NCI-H2081 treated with DMSO at 0.1 percent for 48 hours (cell line): Measurements from ENCODE around the gene KCTD6.

Experiments used
- DNase-seq: peaks from one replicate; lab custom pipeline; 2025; lab: John Stamatoyannopoulos, UW

The KCTD6 gene

DNA sequence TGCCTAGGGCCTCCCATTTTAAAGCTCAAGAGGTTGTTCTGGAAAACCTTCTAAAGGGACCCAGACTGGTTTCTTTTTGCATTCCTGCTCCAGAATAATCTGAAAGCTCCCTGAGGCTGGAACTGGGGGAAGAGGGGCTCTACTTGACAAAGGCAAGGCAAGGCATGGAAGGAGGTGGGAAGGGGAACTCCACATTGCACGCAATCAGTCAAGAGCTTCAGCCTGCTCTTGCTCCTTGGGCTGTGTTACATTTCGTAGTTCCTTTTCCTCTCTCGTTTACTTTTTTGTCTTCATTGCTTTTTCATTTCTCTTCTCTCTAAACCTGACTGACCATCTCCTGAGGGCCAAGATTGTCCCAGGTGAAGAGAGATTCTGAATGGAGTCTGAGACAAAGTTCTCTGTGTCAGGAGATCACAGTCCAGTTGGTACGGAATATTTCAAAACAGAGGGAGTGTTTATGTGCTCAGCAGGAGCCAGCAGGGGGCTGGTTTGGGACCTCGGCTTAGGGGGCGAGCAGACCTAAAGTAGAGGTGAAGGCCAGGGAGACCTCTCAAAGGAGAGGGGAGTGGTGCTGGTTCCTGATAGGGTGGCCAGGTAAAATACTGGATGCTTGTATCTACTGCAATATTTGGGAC lies 6.0 kb upstream of the KCTD6 start:
- no peak for DNase-seq

DNA sequence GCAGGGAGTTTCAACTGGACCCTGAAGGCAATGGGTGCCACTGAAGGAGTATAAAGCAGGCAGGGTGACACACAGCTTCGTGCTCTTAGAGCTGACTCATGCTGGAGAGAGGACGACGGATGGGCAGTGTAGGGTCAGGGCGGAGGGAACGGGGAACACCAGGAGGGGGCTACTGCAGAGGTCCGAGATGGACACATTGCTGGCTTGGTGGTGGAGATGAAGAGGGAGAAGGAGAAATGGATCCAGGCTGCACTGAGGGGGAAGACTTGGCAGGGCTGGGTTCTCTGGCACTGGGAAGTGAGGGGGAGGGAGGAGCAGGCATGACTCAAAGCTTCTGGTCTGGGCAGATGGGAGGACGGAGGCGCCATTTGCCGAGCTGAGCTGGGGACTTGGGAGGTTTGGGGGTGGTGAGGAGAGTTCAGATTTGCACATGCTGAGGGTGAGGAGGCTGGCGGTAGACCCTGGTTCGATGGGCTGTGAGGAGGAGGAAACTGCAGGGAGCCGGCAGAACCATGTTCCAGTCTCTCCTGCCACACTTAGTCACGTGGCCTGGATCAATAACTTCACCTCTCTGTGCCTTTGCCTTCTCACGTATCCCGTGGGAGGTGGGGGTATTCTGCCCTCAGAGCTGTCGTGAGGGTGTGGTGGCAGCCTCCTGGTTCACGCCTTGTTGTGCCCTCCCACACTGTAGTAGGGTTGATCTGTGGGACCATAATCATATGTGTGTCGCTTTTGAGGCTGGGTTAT lies 4.6 kb upstream of the KCTD6 start:
- DNase-seq, result no peak

DNA sequence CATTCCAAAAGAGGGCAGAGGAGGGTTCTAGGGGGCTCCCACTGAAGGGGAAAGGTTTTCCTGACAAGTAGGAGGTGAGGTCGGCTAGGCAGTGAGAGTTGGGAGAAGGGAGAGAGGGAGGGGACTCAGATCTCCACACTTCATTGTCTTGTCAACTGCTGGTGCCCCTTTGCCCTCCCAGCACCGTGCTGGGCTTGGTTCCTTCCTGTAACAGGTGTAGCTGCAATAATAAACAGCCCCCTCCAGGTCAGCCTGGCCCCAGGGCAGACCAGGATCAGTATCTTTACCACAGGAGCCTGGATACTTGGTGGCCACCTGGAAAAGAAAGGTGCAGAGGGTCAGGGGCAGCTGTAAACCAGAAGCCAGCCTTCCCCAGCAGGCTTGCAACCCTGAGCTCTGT lies 2.9 kb upstream of the KCTD6 start:
- no peak for DNase-seq

DNA sequence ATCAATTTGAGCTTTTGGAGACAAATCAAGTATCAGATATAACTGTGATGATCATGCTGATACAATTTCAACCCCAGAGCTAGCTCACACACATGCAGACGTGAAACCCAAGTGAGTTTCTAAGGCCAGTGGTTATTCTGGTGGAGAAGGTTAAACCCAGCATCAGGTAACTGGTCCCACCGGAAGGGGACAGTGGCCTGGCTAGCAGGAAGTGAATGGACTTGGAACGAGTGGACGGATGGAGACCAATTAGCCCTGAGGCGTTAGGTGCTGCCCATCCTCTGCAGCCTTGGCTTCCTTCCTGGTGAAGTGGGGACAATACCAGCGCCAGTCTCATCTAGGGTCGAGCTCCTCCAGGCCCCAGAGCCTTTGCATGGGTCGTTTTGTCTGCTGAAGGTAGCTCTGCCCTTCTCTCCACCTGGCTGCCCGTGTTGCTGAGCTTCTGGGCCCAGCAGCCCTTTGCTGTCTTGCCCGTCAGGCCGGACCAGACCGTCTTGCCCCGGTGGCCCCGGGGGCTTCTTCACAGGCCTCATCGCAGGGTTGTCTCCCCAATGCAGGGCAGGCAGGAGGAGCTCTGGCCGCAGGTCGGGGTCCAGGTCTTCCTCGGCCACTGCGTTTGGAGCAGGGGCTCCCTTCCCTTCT lies 915 bp upstream of the KCTD6 start:
- no peak for DNase-seq

DNA sequence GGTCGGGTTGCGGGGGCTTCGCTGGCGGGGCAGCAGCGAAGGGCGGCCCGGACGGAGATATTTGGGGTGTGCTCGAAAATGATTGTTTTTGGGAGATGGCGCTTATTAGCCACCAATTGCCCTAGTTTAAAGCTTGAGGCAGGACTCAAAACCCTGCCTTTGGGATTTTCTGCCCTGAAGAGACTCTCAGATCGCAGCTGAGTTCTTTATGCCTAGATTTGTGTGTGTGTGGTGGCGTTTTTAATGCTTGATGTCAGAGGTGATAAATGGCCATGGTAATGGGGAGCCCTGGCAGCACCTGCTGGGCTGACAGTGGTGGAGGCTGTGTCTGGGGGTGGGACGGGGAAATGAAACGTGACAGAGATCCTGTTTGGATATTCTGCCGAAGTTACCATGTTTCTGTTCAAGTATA lies 604 bp downstream of the KCTD6 start:
- DNase-seq, result no peak

DNA sequence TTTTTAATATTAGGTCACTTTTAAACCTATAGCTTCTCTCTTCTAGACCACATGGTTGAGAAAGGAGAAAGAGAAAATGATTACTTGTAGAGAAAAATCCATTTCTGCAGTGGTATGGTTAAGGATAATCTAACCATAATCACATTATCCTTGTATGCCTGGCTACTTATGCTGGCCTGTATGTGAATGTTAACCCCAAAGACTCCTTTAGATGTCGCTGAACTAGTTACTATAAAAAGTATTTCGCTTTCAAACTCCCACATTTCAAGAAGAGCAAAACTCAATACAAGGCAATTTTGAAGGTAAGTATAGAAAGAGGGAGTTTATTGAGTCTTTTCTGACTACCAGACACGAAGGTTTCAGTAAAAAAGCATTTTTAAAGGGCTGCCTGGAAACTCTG lies 2.2 kb downstream of the KCTD6 start:
- no peak for DNase-seq

DNA sequence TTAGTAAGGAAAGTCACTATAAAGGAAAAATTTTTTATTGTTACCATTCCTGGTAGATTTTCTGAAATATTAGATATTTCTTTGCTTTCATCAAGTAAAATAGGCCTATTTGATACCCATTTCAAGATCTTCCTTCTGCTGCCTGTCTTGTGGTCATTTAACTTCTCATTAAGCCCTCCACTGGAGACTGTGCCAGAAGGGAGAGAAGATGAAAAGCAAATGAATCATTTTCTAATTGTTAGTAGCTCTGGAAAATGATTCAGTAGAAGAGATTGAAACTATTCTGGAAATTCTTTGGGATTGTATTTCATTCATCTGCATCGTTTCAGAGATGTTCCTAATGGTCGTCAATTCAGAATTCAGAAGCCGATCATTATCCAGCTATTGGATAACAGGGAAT lies 3.2 kb downstream of the KCTD6 start:
- no peak for DNase-seq

DNA sequence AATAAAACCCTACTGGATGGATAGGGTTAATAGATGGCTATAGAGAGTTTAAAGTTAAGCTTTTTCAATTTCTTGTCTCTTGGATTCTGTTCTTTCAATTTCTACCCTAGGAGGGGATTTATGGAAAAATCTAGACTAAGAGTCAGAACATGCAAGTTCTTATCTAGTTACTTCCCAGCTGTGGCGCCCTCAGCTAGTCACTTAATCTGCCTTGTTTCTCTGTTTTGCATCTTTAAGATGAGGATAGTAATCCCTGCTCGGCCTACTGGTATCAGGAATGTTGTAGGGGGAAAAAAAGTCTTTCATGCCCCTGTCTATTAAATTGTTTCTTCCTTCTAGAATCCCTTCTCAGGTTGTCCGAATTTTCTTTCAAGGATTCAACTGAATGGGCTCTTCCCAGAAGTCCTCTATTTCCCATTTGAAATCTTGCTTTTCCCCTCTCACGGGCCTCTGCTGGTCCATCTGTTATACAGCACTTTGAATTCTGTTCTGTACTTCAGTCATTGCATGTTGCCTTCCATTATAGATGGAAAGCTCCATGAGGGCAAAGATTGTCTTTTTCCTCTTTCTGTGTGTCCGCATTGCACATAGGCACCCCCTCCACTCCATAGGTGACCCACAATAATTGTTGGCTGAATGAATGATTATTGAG lies 4.4 kb downstream of the KCTD6 start:
- no peak for DNase-seq

DNA sequence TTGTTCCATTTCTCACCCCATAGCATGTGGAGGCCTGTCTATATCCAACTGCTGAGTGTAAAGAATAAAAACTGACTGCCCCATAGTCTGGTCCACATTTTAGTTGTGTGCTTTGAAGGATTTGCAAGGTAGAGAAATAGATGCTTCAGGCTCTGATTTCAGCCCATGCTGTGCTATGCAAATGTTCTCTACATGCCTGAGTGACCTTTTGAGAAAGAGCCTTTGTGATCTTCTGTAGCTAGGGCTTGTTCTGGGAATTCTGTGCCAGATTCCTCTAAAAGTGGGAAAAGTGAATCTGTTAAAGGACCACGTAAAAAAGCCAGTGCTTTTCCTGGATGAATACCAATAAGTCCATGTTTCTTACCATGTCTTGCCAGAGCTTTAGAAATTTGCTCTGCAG lies 5.2 kb downstream of the KCTD6 start:
- DNase-seq, result no peak

DNA sequence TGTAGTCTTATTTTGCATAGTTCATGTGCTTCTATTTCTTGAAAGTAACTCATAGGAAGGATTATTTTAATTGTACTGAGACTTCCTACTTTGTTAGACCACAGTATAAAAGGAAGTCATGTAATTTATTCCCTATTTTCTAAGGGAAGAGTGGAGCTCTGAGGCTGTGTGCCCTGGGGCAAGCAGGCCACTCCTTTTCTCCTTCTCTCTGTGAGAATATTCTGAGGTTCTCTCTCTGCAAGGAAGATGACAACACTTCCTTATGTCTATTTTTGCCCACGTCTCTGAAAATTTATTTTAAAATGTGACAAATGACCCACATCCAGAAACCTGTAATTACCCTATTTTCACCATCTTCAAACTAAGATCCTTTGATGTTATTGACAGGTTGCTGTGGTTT lies 11.0 kb downstream of the KCTD6 start:
- no peak for DNase-seq

DNA sequence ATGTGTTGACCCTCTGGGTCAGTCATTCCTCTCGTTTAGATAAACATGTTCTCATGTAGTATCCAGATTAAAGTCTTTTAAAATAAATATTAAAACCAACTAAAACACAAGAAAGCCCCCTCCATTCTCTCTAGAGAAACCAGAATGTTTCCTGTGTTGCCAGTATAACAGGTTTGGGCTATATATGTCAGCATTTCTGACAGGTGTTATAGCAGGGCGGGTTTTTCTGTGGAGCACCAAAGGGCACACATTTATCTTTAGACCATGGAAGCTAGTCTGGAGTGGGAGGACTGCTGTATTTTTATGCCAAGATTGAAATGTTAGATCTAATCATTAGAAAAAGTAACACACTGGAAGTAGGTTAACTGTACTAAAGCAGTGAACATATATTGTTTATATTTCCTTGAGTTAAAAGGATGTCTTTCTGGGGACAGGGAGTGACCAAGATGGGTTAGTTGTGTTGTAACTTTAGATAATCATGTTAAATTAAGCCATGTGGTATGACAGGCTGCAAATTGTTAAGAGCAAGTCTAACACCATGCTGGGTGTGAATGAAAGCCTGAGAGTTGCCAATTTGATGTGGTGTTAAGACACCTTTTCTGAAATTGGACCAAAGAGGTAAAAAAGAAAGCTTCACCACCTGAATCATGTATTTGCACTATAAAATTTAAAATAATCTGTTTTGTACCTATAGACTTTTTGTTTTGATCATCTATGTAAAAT lies 15.6 kb downstream of the KCTD6 start:
- no peak for DNase-seq

DNA sequence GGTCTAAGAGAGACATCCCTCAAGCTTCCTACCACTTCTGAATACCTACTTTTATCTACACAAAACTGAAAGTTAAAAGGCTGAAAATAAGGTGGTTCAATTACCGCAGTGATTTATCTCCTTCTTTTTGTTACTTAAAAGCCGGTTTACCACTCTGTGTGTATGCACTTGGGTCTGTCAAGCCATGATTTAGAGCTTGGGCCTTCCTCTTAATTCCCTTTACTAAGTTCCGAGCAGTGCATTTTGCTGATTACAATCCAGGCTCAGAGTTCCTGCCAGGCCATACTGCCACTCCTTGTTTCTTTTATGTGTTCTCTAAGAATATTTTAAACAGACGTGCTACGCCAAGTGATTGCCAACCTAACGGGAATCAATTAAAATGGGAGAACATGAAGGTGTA lies 16.5 kb downstream of the KCTD6 start:
- no peak for DNase-seq

DNA sequence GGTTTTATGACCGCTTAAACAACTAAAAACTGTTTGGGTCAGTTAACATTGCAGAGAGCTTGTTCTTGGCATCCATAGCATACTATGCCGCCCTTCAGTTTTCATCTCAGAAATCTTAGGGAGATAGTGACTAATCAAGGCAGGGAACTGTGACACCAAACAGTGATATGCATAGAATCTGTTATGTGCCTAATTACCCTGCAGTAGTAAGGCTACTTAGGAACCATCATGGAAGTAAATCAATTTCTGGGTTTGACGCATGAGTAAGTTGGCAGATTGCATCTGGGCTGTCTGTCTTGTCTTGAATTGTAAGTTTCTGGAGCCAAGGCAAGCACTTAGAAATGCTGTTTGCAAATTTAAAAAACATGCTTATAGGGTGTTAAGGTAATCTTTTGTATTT lies 22.5 kb downstream of the KCTD6 start:
- DNase-seq, result no peak

DNA sequence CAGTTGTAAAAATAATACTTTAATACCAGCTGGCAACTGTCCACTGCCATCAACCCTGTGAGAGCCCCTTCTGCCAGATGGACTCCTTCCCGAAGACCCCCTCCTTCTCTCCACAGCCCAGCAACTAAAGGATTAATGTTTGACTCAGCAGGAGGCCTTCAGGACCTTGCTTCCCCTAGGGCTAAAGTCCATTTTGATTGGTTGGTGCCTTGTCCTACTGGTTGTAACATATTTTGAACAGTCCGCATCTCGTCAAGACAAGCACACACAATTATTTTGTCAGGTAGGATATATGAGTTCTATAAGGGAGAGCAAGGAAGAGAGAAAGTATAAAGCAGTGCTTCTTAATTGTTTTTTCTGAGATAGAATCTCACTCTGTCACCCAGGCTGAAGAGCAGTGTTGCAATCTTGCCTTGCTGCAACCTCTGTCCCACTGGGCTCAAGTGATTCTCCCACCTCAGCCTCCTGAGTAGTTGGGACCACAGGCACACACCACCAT lies 26.4 kb downstream of the KCTD6 start:
- no peak for DNase-seq

DNA sequence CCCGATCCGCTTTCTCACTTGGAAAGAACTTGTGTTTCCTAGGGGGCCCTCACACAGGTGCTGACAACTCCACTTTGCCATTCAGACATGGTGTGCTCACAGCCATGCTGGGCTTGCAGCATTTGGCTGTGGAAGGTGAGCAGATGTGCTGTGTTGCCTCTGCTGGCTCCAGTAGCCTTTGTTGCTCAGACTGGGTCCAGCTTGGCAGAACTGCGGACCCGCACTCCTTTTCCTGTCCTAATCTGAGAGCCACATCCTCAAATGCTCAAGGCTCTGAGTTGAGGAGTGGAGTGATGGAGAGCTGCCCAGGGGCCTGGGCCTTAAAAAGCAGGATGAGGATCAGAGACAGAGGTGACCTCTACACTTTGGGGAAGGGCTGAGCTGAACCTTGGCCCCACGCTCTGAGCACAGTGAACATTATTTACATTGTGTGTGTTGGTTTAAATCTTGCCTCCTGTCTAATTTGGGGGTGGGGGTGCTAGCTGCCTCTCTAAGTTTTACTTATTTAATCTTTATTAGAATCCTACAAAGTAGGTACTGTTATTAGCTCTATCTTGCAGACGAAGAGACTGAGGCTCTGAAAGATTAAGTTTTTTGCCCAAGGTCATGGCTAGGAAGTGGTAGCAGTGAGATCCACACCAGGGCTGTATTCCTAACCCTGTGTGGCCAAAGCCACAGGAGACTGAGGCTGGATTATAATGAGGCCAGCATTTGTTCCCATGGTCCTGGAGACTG lies 27.9 kb downstream of the KCTD6 start:
- DNase-seq, result no peak

DNA sequence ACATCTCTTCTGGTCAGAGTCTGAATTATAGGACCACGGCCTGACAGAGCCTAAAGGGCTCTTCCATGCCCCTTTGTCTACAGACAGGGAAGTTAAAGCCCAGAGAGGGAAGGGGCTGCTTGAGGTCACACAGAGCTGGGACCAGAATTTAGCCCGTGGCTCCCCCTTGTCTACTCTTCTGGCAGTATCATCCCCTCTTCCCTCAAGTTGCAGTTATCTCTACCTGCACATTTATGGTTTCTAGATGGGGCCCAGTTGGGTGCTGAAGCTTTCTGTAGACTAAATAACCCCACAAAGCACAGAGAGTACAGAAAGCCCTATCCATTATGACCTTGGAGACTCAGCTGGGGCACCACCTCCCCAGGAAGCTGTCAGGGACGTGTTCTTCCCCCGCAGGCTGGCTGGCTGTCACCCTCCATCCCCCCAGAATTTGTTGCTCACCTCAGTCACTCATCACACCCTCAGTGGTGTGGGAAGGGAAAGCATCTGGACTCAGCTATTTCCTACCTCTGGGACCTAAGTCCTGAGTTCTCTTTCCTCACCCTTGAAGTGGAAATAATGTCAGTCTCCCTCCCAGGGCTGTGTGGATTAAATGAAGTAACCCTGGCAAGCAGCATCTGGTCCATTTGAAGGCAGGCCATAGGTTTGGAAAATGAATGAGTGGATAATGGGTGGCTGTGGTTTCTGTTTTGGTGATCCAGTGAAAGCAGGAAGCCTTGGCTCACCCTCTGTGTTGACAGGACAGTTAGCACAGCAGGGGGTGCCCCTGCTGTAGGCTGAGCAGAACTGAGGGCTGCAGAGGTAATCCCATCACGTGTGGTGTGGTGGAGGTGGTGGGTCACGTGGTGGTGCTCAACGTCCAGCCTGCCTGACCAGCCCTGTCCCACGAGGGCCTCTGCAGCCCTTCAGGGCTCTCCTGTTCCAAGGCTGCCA lies 28.8 kb downstream of the KCTD6 start:
- no peak for DNase-seq

DNA sequence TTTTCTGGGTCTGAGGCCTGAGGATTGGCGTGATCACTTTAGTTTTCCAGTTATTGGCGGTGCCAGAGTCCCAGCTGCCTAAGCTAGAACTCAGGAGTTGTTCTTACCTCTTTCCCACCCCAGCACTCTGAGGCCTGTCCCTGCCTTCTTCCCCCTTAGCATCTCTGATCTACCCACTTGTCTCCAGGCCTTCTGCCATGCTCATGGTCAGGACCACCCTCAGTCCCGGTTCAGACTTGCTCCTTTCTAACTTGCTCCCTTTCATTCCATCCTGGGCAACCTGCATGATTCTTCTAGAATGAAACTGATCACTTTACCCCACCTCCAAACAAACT lies 29.4 kb downstream of the KCTD6 start:
- no peak for DNase-seq

DNA sequence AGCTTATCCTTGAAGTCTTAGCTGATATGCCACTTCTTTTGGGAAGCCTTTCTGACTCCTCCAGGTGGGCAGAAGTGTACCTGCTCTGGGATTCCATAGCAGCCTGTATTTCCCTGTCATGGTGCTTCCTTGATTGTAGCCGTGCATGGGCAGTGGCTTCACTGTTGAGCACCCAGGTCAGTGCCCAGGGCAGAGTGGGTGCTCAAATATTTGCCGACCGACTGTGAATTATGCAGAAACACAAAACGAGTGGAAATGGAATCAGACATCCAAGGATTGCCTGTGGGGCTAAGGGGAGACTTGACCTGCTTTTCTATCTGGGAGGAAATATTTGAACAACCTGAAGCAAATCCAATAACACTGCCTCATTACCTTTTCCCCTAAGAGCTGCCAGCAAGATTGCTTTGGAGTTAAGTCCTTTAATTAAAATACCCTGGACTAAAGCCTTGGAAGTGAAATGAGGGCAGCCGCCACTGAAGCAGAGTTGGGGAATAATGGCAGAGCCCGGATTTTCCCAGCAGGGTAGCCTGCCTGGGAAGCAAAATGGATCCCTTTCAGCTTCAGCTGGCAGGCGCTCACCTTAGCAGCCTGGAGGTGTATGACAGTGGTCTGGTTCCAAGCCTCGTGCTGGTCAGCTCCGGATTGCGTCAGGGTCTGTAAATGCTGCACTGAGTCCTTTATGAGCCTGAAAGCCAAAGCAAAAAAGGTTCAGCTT lies 30.2 kb downstream of the KCTD6 start:
- DNase-seq, result no peak

DNA sequence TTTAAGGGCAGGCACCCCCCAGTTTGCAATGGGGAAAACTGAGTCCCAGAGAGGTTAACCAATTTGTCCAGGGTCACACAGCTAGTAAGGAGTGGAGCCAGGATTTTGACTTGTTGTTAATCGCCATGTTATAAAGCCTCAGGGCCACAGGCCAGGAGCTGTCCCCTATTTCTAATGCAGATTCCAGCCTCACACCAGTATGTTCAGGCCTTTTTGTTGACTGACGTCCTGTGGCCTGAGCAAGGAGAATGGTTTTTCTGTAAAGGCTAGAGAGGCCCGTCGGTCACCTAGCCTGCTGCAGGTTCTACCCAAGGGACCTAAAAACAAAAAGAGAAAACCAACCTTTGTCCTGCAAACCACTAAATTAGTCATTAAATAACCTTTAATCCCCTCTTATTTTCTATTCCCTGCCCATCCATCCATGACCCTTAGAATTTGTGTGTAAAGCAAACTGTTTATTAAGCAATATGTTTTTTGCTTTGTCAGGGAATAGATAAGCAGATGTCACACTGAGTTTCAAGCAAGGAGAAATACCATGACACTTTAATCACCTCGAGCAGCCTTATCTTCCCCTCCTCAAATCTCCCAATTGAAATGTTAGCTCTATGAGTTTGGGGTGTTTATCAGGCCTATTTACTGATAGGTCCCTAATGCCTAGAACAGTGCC lies 31.0 kb downstream of the KCTD6 start:
- DNase-seq, result no peak
